ENCODE measurements around the gene PCBP2. TPM values are rescaled to one million over a fixed set of nuclear protein-coding genes. Genes with fewer than 3 reads are reported as not detected.

Gene PCBP2
- total RNA-seq, 1 donor from 2014 or later = 1,170 TPM

- no peak overlapping the region for H3K4me3 Mint-ChIP-seq (ENCODE audit: unreplicated experiment)
- peaks cover 11% of the 10 kb centered on the region for H3K9me3 Mint-ChIP-seq (ENCODE audit: unreplicated experiment)
- H3K27me3 Mint-ChIP-seq (ENCODE audit: unreplicated experiment) = peaks cover 7% of the 10 kb centered on the region
- no peaks in the 10 kb centered on the region for H3K4me1 Mint-ChIP-seq (ENCODE audit: low read depth, unreplicated experiment)
- H3K36me3 Mint-ChIP-seq (ENCODE audit: unreplicated experiment) = peaks cover 4% of the 10 kb centered on the region
- H3K27ac Mint-ChIP-seq (ENCODE audit: unreplicated experiment) = no peak overlapping the region
- TF ChIP-seq CTCF (IDR thresholded peaks at IDR 0.05; ENCODE audit: partially characterized antibody, unreplicated experiment) = no peak
- no peak for DNase-seq
Measured at GRCh38 chr12:53483979-53484377, 32.1 kb downstream of the PCBP2 start.

GRCh38 chr12:53484686-53485575 is 33.0 kb downstream of the PCBP2 start:
- no peak overlapping the region for H3K4me3 Mint-ChIP-seq (ENCODE audit: unreplicated experiment)
- peaks cover 2% of the 10 kb centered on the region for H3K4me1 Mint-ChIP-seq (ENCODE audit: low read depth, unreplicated experiment)
- peaks cover 7% of the 10 kb centered on the region for H3K27me3 Mint-ChIP-seq (ENCODE audit: unreplicated experiment)
- no peak for DNase-seq
- no peak for TF ChIP-seq CTCF (IDR thresholded peaks at IDR 0.05; ENCODE audit: partially characterized antibody, unreplicated experiment)
- peaks cover 9% of the 10 kb centered on the region for H3K9me3 Mint-ChIP-seq (ENCODE audit: unreplicated experiment)
- peak overlapping the region; percentile 12 for H3K27ac Mint-ChIP-seq (ENCODE audit: unreplicated experiment)
- H3K36me3 Mint-ChIP-seq (ENCODE audit: unreplicated experiment) = peaks cover 4% of the 10 kb centered on the region

- H3K27ac Mint-ChIP-seq (ENCODE audit: unreplicated experiment) = no peak overlapping the region
- H3K27me3 Mint-ChIP-seq (ENCODE audit: unreplicated experiment) = peaks cover 6% of the 10 kb centered on the region
- peaks cover 2% of the 10 kb centered on the region for H3K4me1 Mint-ChIP-seq (ENCODE audit: low read depth, unreplicated experiment)
- H3K36me3 Mint-ChIP-seq (ENCODE audit: unreplicated experiment) = peaks cover 4% of the 10 kb centered on the region
- H3K4me3 Mint-ChIP-seq (ENCODE audit: unreplicated experiment) = no peak overlapping the region
- no peak for TF ChIP-seq CTCF (IDR thresholded peaks at IDR 0.05; ENCODE audit: partially characterized antibody, unreplicated experiment)
- no peak for DNase-seq
- peaks cover 9% of the 10 kb centered on the region for H3K9me3 Mint-ChIP-seq (ENCODE audit: unreplicated experiment)
Measured at GRCh38 chr12:53485955-53486735, 34.2 kb downstream of the PCBP2 start.

GRCh38 chr12:53486736-53487487 is 35.0 kb downstream of the PCBP2 start:
- no peak overlapping the region for H3K4me3 Mint-ChIP-seq (ENCODE audit: unreplicated experiment)
- no peak overlapping the region for H3K27ac Mint-ChIP-seq (ENCODE audit: unreplicated experiment)
- peaks cover 9% of the 10 kb centered on the region for H3K9me3 Mint-ChIP-seq (ENCODE audit: unreplicated experiment)

More at GRCh38 chr12:53486736-53487487, 35.0 kb downstream of the PCBP2 start:
- Mint-ChIP-seq H3K36me3 (ENCODE audit: unreplicated experiment) (peaks cover 4% of the 10 kb centered on the region), H3K27me3 (ENCODE audit: unreplicated experiment) (peaks cover 4% of the 10 kb centered on the region), H3K4me1 (ENCODE audit: low read depth, unreplicated experiment) (peaks cover 4% of the 10 kb centered on the region)
- no peak for TF ChIP-seq CTCF (IDR thresholded peaks at IDR 0.05; ENCODE audit: partially characterized antibody, unreplicated experiment)
- DNase-seq = no peak

Measured in glutamatergic neuron (in vitro differentiated cells).